GM12873 (cell line): ENCODE results near the gene STXBP4.

Source experiments
- CTCF ChIP-seq: IDR thresholded peaks from 2 replicates; pipeline ENCODE4 v1.5.1; 2012; ENCODE audit warnings: low read depth, mild to moderate bottlenecking, moderate library complexity, low read length, control low read depth; ENCODE audit not compliant: insufficient read depth; ENCODE audit errors: missing control alignments

STXBP4 gene

GRCh38 chr17:55086635-55087058, 118.1 kb downstream of the STXBP4 start:
- no peak for TF ChIP-seq CTCF

GRCh38 chr17:55089256-55089655, 120.7 kb downstream of the STXBP4 start:
- TF ChIP-seq CTCF: no peak

- no peak for TF ChIP-seq CTCF
Measured at GRCh38 chr17:55090079-55090492, 121.5 kb downstream of the STXBP4 start.

- TF ChIP-seq CTCF: no peak
Measured at GRCh38 chr17:55093353-55093752, 124.8 kb downstream of the STXBP4 start.

GRCh38 chr17:55098765-55099164, 130.2 kb downstream of the STXBP4 start:
- TF ChIP-seq CTCF: no peak

- no peak for TF ChIP-seq CTCF
Measured at GRCh38 chr17:55110521-55110920, 142.0 kb downstream of the STXBP4 start.

- TF ChIP-seq CTCF: no peak
Measured at GRCh38 chr17:55114283-55114682, 145.7 kb downstream of the STXBP4 start.
